SK-N-SH (cell line): Measurements from ENCODE around the gene AK3.

Experiments
- CHD2 ChIP-seq: fragments of 150-350 bp; IDR thresholded peaks from 2 replicates; pipeline ENCODE4 v1.6.1; 2018; ENCODE audit warnings: low read length; ENCODE audit not compliant: partially characterized antibody
- CTCF ChIP-seq: fragments of 200-600 bp; sonication (generic); IDR thresholded peaks from 2 replicates; pipeline ENCODE4 v1.6.1; 2017; ENCODE audit warnings: antibody characterized with exemption, mild to moderate bottlenecking, moderate library complexity
- EZH2phosphoT487 ChIP-seq: fragments of 200-600 bp; sonication (generic); IDR thresholded peaks from 2 replicates; pipeline ENCODE4 v1.6.1; 2017; ENCODE audit warnings: low read depth, mixed run types, mild to moderate bottlenecking, antibody characterized with exemption, moderate library complexity, borderline replicate concordance
- MAX ChIP-seq: IDR thresholded peaks from 2 replicates; pipeline ENCODE4 v1.4.0; 2012; ENCODE audit warnings: low read depth
- MEF2A ChIP-seq: IDR thresholded peaks from 2 replicates; pipeline ENCODE4 v1.4.0; 2012; ENCODE audit warnings: low read depth, borderline replicate concordance
- NFIC ChIP-seq: IDR thresholded peaks from 2 replicates; pipeline ENCODE4 v1.4.0; 2012; ENCODE audit warnings: borderline replicate concordance
- NRF1 ChIP-seq: IDR thresholded peaks from 2 replicates; pipeline ENCODE4 v1.6.1; 2012; ENCODE audit warnings: low read depth, mild to moderate bottlenecking, low read length
- POLR2AphosphoS5 ChIP-seq: IDR thresholded peaks from 2 replicates; pipeline ENCODE4 v1.6.1; 2012; ENCODE audit warnings: low read depth, low read length
- RAD21 ChIP-seq: IDR thresholded peaks from 2 replicates; pipeline ENCODE4 v1.6.1; 2012; ENCODE audit warnings: mild to moderate bottlenecking, low read length
- RFX5 ChIP-seq: IDR thresholded peaks from 2 replicates; pipeline ENCODE4 v1.6.1; 2012; ENCODE audit warnings: mild to moderate bottlenecking, improper control_type of control experiment, low read length
- RXRA ChIP-seq: IDR thresholded peaks from 2 replicates; pipeline ENCODE4 v1.4.0; 2012; ENCODE audit warnings: low read depth, mild to moderate bottlenecking, borderline replicate concordance
- SIN3A ChIP-seq: IDR thresholded peaks from 2 replicates; pipeline ENCODE4 v1.6.1; 2012; ENCODE audit warnings: low read depth, mild to moderate bottlenecking, low read length, moderate library complexity, borderline replicate concordance
- TAF1 ChIP-seq: IDR thresholded peaks from 2 replicates; pipeline ENCODE4 v1.6.1; 2012; ENCODE audit warnings: low read depth, mild to moderate bottlenecking, low read length, moderate library complexity, borderline replicate concordance

- TF ChIP-seq SIN3A (no peak), CTCF (no peak), POLR2AphosphoS5 (no peak), TAF1 (no peak), NFIC (no peak), CHD2 (no peak), NRF1 (no peak), RAD21 (no peak), RXRA (no peak), MEF2A (no peak), MAX (no peak), EZH2phosphoT487 (no peak), RFX5 (no peak)
Measured at GRCh38 chr9:4706971-4707622, 33.9 kb downstream of the AK3 start.
